NT2/D1 (cell line): ENCODE results near the gene PLCXD3.

Source experiments
- SUZ12 ChIP-seq: IDR thresholded peaks from 2 replicates; pipeline ENCODE4 v1.6.1; 2011; ENCODE audit not compliant: insufficient read length, insufficient read depth; ENCODE audit errors: extremely low read depth
- YY1 ChIP-seq: IDR thresholded peaks from 2 replicates; pipeline ENCODE4 v1.6.1; 2011; ENCODE audit not compliant: insufficient read length, insufficient read depth
- ZNF274 ChIP-seq: IDR thresholded peaks from 2 replicates; pipeline ENCODE4 v1.6.1; 2011; ENCODE audit warnings: mild to moderate bottlenecking, low read depth, low read length

- TF ChIP-seq ZNF274 (no peak), SUZ12 (no peak), YY1 (no peak)
These were observed 37.6 kb upstream of the PLCXD3 start for GRCh38 chr5:41547991-41548390.
